GM19468 (cell line): ENCODE results near the gene PLPP7.

Experiments used
- ATAC-seq: cut with Tn5 transposase; IDR thresholded peaks from one replicate; pipeline ENCODE4 v1.9.1; 2021; ENCODE audit warnings: mild to moderate bottlenecking, moderate library complexity, moderate number of reproducible peaks; ENCODE audit not compliant: unreplicated experiment; ENCODE audit errors: extremely low read depth

Gene PLPP7

DNA sequence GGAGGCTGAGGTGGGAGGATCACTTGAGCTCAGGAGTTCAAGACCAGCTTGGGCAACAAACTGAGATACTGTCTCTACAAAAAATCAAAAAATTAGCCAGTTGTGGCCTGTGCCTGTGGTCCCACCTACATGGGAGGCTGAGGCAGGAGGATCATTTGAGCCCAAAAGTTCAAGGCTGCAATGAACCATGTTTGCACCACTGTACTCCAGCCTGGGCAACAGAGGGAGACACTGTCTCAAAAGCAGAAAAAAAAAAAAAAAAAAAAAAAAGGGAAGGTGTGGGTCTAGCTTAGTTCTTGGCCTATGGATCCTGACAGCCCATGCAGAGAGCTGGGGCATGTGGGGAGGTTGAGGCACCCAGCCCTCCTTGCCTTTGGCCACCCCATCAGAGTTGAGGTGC lies 10.9 kb downstream of the PLPP7 start:
- ATAC-seq, result no peak

DNA sequence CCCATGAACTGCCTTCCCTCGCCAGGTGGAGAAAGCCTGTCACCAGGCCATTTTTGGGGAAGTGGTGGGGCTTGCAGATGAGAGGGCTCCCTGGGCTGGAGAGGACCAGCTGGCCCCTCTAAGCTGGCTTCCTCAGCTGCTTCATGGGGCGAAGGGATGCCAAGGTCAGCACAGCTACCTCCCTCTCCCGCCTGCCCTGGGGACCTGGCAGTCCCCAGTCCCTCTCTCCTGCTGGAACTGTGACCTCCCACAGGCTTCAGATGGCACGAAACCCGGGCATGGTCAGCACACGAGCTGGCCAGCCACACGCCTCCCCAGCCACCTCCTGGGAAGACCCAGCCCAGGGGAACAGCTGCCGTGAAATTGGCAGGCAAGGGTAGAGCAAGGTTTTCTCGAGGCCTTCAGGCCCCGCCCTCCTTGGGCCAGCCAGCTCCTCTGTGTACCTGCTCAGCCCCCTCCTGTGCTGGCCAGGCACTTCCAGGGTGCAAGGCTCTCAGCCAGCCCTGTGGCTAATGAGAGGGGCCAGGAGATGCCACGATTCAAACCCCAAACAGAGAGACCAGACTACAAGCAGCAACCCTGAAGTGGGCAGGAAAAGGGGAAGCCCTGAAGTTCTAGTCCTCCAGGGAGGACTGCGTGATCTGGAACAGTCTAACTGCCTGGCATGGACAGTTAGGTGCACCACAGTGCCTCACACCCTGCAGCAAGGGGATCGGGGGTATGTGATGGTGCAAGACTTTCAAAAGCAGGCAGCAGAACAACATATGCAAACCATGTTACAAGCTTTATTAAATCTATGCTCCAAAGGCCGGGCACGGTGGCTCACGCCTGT lies 12.9 kb downstream of the PLPP7 start:
- ATAC-seq, result no peak

DNA sequence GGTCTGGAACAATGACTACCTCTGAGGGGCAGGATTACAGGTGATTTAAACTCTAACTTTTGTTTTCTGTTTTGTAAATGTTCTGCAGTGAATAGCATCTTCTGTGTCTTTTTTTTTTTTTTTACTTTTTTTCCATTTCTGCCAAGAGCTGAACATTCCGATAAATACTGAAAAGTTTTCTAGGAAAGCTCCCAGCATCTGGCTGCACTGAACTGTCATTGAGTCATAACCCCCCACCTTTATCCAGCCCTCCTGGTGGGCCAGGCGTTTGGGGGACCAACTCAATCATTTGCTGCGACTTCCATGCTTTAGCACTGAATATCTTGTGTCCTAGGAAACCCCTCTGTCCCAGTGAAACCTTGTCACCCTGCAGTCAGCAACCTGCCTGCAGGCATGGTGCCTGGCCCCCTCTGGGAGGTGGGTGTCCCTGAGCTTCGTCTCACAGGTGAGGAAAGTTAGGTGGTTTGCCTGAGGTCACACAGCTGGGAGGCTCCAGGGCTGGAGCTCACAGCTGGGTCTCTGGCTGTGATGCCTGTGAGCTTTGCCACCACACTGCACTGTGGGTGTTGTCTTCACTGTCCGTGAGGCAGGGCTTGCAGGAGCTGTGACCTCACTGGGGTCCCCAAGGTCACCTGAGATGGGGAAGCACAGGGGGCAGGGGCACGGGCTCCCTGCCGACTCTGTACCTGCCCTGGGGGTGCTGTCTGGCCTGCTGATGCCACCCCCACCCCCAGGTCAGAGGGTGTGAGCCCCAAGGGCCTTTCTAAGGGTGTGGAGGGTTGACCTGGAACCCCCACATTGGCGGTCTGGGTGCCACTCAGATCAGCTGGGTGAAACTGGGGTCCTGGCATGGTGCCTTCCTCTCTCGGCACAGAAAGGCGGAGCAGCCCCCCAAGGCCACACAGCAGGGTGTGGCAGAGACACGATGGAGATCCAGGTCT lies 14.1 kb downstream of the PLPP7 start:
- no peak for ATAC-seq

- no peak for ATAC-seq
These were observed 15.3 kb downstream of the PLPP7 start for GRCh38 chr9:131304676-131305355.

DNA sequence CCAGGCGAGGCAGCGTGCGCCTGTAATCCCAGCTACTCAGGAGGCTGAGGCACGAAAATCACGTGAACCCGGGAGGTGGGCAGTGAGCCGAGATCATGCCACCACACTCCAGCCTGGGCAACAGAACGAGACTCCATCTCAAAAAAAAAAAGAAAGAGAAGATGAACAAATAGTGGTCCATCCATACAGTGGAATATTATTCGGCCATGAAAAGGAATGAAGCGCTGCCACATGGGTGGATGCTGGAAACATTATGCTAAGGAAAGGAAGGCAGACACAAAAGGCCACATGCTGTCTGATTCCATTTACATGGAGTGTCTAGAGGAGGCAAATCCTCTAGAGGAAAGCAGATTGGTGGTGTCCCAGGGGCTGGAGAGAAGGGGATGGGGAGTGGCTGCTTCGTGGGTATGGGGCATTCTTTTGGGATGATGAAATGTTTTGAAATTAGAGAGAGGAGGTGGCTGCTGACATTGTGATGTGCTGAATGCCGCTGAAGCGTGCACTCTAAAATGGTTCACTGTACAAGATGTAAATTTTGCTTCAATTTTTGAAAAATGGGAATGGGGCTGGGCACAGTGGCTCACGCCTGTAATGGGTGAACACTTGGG lies 17.0 kb downstream of the PLPP7 start:
- ATAC-seq, result no peak

- ATAC-seq, result no peak
These were observed 18.5 kb downstream of the PLPP7 start for GRCh38 chr9:131307974-131308373.

- no peak for ATAC-seq
These were observed 18.9 kb downstream of the PLPP7 start for GRCh38 chr9:131308452-131308851.

DNA sequence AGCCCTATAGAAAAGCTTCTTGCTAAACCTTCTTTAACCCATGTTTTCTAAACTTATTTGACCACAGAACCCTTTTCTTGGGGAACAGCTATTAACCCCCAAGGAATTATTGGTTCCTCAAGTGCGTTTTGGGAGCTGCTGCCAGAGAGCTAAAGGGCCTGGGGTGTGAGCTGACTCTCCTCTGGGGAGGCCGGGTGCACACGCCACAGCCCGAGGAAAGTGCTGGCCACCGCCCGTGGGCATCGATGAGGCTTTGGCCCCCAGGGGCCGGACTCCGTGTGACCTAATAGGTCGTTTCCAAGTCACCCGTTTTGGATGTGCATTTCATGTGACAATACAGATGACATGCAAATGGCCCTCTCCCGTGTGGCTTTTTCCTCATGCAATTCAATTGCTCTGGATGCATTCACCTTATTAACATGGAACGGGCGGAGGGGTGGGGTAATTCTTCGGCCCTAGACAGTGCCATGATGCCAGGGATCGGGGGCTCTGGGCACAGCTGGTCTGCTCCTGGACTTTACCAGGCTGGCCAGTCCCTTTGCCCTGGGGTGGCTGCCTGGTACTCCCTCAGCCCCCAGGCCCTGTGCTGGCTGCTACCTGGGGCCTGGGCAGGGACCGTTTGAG lies 19.5 kb downstream of the PLPP7 start:
- no peak for ATAC-seq

GRCh38 chr9:131309530-131310276 lies 20.2 kb downstream of the PLPP7 start:
- ATAC-seq, result no peak

DNA sequence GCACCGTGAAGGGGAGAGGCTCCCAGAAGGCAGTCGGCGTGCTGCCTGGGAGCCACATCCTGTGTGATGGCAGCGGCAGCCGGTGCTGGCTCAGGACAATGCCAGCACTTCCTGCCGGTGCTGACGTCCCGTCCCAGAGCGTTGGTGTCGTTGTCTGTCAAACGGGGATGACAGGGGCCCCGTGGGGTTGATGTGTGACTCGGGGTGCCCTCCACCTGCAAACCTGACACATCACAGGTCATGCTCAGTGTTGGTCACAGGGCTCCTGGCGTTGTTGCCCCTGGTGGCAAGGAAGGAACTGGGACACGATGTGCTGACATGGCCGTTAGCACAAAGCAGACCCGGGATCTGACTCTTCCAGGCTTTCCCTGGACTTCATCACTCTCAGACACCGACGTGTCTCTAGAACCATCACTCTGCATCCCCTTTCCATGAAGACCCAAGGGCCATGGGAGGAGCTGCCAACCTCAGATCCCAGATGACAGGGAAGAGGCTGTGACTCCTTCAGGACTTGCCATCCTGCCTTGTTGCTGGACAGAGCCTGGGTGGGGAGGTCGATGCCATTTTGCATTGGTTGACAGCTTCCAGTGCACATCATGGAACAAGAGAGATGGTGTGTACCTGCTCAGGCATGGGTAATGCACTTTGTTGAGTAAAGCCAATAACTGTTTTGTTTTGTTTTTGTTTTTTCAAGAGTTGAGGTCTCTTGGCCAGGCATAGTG lies 21.5 kb downstream of the PLPP7 start:
- ATAC-seq, result no peak

DNA sequence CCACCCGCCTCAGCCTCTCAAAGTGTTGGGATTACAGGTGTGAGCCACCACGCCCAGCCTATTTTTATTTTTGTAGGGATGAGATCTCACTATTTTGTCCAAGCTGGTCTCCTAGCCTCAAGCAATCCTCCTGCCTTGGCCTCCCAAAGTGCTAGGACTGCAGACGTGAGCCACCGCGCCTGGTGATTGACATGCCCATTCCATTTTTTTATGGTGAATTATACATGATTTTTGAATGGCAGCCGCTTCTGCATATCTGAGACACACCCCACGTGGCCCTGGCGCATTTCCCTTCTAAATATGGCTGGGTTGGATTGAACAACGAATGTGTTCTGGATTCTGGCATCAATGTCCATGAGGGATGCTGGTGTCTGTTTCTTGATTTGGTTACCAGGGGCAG lies 22.7 kb downstream of the PLPP7 start:
- ATAC-seq, result no peak

GRCh38 chr9:131312822-131313770 lies 23.6 kb downstream of the PLPP7 start:
- no peak for ATAC-seq

DNA sequence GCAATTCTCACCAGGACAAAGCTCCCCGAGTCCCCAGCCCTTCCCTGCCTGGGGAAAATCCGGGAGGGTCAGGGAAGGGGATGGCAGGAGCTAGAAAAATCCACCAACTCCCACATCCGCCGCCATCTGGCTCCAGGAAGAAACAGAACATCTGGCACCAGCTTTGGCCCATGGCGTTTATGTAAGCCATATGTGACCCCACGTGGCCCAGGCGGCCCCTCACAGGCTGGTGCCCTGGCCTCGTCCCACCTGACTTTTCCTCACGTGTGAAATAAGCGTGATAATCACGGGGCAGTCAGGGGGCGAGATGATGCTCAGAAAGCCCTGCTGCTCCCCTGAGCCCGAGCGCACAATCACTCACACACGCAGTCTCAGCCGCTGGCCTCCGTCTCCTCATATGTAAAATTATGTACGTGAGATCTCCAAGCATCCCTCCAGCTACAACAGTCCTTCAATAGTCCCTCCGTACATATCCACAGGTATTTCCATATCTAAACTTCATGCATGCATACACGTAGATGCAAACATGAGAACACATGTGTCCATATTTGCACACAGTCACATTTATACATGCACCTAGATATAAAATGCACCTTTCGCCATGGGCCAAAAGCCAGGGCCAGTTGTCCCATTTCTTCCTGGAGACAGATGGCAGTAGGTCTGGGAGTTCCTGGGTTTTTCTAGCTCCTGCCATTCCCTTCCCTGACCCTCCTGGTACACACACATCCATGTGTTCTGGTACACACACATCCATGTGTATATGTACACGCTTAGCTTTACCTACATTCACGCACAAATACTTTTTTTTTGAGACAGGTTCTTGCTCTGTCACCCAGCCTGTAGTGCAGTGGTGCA lies 28.9 kb downstream of the PLPP7 start:
- no peak for ATAC-seq

DNA sequence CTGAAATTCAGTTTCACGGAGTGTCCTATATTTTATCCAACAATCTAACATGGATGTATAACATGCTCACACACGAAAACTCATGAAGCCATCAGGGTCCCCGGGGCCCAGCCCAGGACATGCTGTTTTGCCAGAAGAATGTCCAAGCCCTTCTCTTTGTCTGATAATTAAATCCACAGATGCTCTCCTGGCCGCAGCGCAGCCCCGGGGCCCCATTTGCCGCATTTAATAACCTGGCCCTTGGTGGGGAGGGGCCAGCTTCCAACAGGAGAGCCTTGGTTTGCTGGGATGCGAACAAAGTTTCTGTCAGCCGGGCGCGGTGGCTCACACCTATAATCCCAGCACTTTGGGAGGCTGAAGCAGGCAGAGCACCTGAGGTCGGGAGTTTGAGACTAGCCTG lies 30.0 kb downstream of the PLPP7 start:
- ATAC-seq, result no peak

GRCh38 chr9:131320031-131320685 lies 30.6 kb downstream of the PLPP7 start:
- no peak for ATAC-seq

- ATAC-seq, result no peak
These were observed 34.1 kb downstream of the PLPP7 start for GRCh38 chr9:131323629-131324028.
